NCI-H2196 (cell line): Measurements from ENCODE around the gene GADD45B.

Source experiments
- DNase-seq: peaks from one replicate; lab custom pipeline; 2025; ENCODE audit not compliant: unreplicated experiment; lab: John Stamatoyannopoulos, UW

GADD45B gene, protein sequence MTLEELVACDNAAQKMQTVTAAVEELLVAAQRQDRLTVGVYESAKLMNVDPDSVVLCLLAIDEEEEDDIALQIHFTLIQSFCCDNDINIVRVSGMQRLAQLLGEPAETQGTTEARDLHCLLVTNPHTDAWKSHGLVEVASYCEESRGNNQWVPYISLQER

DNA sequence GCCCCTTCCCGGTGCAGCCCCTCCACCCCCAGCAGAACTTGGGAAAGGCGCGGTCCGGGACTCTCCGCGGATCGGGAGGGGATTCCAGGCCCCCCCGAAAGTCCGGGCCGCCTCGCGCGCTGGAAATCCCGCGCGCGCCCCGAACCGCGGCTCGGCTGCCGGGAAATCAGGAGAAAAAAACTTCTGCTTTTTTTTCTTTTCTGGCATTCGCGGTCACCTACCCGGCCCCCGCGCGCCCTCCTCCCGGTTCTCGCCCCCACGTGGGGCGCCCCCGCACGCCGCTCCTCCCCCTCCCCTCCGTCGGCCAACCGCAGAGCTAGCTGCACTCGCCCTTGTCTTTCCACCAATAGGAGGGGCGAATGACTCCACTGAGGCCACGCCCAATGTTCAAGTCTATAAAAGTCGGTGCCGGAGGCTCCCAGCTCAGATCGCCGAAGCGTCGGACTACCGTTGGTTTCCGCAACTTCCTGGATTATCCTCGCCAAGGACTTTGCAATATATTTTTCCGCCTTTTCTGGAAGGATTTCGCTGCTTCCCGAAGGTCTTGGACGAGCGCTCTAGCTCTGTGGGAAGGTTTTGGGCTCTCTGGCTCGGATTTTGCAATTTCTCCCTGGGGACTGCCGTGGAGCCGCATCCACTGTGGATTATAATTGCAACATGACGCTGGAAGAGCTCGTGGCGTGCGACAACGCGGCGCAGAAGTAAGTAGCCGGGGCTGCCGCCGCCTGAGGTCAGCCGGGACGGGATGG lies at the start of gene GADD45B:
TSS of gene GADD45B (plus strand) at position 426 of the 749 bp plus-strand sequence. CDS start at position 658, 232 bp downstream.
- DNase-seq, result peak; percentile 97

- DNase-seq, result peak; percentile 53
Observed at GRCh38 chr19:2426611-2427428, 49.1 kb upstream of the GADD45B start.

- peak; percentile 98 for DNase-seq
Observed at GRCh38 chr19:2427429-2428320, 48.3 kb upstream of the GADD45B start, which contains the start of gene TIMM13. Gene TIMM13 (minus strand): TSS chr19:2427586. CDS start chr19:2427533, 53 bp downstream.

DNA sequence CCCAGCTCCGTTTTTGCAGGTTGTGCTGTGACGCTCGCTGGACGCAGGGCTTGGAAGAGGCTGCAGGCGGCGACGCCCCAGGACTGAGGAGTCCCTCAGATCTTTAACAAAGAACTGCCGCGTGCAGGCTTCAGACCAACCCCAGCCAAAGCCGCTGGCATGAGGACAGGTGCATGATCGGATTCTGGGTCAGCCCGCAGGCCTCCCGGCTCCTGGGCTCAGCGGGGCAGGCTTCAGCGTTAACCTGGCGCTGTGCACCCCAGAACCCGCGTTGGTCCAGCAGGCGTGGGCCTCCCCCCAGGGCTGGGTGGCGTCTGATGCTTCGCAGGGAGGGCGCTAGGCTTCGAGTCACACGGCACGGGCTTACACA lies 47.6 kb upstream of the GADD45B start:
- DNase-seq, result peak; percentile 27

- DNase-seq, result no peak
Observed at GRCh38 chr19:2428756-2429711, 46.9 kb upstream of the GADD45B start.

DNA sequence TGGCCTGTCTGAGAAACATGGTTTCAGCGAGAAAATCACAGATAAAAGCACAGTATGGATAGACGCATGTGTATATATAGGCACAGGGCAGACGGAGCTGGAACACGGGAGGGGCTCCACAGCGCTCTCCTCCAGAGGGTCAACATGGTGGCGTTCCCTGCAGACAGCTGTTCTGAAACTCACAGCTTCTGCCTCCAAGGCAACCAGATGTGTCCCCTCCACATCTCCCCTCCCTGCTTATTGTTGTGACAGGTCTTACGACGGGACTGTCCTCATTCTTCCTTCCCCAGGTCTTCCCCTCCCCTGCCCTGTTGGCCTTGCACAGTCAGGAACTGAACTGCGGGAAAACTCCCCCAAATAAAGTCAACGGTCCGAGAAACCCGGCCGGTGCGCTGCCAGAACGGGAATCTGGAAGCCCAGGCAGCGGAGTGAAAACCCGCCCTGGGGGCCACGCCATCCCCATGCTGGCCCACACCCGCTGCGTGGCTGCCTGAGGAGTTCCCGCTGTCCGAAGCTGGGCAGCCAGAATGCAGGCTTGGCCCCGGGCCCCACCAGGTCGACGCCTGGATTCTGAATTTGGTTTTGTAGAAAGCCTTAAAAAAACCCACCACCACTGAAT lies 45.9 kb upstream of the GADD45B start:
- DNase-seq, result no peak

GRCh38 chr19:2431318-2432055 lies 44.4 kb upstream of the GADD45B start:
- no peak for DNase-seq

GRCh38 chr19:2432131-2432848 lies 43.6 kb upstream of the GADD45B start:
- no peak for DNase-seq

DNA sequence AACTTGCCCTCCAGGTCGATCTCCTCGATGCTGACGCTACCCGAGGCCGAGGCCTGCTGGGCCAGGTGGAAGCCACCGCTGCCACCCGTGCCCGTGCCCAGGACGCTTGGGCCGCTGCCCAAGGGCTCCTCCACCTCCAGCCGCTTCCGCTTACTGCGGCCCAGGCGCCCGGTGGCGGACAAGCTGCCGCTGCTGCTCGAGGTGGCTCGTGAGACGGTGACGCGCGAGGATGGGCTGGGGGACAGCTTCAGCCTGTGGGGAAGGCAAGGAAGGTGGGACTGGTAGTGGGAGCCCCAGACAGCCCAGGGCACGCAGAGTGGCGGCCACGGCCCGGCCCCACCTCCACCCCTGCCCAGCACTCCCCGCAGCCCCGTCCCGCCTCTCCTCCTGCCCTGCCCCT lies 42.1 kb upstream of the GADD45B start:
- no peak for DNase-seq

- DNase-seq, result no peak
Observed at GRCh38 chr19:2434267-2434666, 41.7 kb upstream of the GADD45B start.

DNA sequence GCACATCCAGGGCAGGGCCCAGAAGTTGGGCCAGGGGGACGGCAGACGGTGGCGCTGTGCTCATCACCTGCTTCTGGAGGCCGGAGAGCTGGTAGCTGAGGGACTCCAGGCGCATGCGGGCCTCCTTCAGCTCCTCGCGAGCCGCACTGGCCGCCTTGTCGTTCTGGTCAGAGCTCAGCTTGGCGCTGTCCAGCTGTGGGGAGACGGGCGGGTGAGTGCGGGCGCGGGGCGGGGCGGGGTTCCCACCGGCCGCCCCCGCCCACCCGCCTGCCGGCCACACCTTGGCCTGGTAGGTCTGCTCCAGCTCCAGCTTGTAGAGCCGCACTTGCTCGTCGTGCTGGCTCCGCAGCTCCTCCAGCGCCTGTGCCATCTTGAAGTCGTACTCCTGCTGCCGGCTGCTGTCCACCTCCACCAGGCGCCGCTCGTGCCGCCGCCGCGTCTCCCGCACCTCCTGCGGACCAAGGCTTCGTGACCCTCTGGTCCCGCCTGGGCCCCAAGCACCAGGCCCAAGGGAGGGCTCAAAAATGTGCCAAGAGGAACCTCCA lies 41.1 kb upstream of the GADD45B start:
- no peak for DNase-seq

GRCh38 chr19:2436384-2436783 lies 39.5 kb upstream of the GADD45B start:
- no peak for DNase-seq

GRCh38 chr19:2436926-2437325 lies 39.0 kb upstream of the GADD45B start:
- DNase-seq, result no peak

DNA sequence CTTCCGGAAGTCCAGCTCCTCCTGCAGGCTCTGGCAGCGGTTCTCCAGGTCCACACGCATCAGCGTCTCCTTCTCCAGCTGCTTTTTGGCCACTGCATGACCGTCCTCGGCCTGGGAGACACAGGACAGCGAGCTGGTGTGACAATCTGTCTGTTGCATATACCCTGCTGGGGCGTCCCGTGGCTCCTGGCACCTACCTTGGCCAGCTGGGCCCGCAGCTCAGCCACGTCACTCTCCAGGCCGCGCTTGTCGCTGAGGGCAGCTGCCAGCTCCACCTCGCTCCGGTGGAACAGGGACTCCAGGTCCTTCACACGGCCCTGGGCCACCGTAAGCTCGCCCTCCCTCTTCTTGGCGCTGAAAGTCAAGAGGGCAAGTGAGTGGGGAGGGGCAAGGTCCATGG lies 37.7 kb upstream of the GADD45B start:
- no peak for DNase-seq

- DNase-seq, result no peak
Observed at GRCh38 chr19:2440515-2440914, 35.4 kb upstream of the GADD45B start.

- no peak for DNase-seq
Observed at GRCh38 chr19:2441096-2441752, 34.7 kb upstream of the GADD45B start.

- DNase-seq, result no peak
Observed at GRCh38 chr19:2443116-2443784, 32.7 kb upstream of the GADD45B start.
